NOMO-1 treated with dmso at 0.1 percent for 144 hours (cell line): ENCODE data around the gene PADI6.
"Not testable (repeated sequence)": the region's sequence is repeated elsewhere in the genome, so short reads cannot be mapped to it uniquely, and the experiment has no call there.

Experiments used
- DNase-seq: peaks from one replicate; lab custom pipeline; 2025; ENCODE audit not compliant: unreplicated experiment; lab: John Stamatoyannopoulos, UW

Gene PADI6

GRCh38 chr1:17371896-17372295 lies at the start of gene PADI6:
PADI6 (plus strand) TSS chr1:17372196; CDS start chr1:17372246, 50 bp downstream.
- DNase-seq, result no peak

- DNase-seq, result no peak
These were observed 43.1 kb upstream of the PADI6 start for GRCh38 chr1:17328855-17329254.

DNA sequence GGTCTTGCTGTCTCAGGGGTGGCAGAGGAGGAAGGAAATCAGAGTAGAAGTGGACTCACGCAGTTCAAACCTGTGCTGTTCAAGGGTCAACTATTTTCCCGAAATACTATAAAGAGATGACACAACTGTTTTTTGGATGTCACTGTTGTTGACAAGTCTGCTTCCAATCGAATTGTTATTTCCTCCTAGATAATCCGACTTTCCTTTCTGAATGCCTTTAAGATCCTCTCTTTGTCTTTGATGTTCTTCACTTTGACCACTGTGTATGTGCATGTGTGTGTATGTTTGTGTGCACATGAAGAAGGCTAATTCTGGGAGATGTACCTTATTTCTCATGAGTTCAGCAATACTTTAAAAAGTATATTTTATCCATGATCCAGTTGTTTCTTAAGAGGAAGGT lies 42.4 kb upstream of the PADI6 start:
- no peak for DNase-seq

- no peak for DNase-seq
These were observed 41.1 kb upstream of the PADI6 start for GRCh38 chr1:17330856-17331255.

GRCh38 chr1:17333081-17333480 lies 38.9 kb upstream of the PADI6 start:
- no peak for DNase-seq

GRCh38 chr1:17335821-17336710 lies 35.9 kb upstream of the PADI6 start:
- DNase-seq, result peak; percentile 52

- DNase-seq, result no peak
These were observed 33.1 kb upstream of the PADI6 start for GRCh38 chr1:17338706-17339493.

DNA sequence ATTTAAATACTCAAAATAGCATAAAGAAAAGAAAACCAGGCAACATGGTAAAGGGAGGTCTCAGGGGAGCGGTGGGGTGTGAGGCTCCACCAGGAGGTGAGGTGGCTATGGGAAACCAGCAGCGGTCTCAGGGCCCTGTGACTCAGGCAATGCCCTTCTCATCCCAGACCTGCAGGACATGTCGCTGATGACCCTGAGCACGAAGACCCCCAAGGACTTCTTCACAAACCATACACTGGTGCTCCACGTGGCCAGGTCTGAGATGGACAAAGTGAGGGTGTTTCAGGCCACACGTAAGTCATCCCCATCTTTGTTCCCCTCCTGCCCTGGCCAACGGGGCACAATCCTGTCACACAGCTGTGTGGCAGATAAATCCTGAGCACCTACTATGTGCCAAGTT lies 32.5 kb upstream of the PADI6 start:
- no peak for DNase-seq

GRCh38 chr1:17340358-17340757 lies 31.6 kb upstream of the PADI6 start:
- no peak for DNase-seq

- DNase-seq, result no peak
These were observed 30.0 kb upstream of the PADI6 start for GRCh38 chr1:17342014-17342441.

DNA sequence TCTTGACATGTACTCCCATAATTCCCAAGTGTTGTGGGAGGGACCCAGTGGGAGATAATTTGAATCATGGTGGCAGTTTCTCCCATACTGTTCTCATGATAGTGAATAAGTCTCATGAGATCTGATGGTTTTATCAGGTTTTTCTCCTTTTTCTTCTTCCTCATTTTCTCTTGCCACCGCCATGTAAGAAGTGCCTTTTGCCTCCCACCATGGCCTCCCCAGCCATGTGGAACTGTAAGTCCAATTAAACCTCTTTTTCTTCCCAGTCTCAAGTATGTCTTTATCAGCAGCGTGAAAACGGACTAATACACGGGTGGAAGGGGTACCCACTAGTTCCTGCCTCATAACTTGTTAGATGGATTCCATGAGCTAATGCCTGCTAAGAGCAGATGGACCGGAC lies 26.5 kb upstream of the PADI6 start:
- DNase-seq, result not testable (repeated sequence)

DNA sequence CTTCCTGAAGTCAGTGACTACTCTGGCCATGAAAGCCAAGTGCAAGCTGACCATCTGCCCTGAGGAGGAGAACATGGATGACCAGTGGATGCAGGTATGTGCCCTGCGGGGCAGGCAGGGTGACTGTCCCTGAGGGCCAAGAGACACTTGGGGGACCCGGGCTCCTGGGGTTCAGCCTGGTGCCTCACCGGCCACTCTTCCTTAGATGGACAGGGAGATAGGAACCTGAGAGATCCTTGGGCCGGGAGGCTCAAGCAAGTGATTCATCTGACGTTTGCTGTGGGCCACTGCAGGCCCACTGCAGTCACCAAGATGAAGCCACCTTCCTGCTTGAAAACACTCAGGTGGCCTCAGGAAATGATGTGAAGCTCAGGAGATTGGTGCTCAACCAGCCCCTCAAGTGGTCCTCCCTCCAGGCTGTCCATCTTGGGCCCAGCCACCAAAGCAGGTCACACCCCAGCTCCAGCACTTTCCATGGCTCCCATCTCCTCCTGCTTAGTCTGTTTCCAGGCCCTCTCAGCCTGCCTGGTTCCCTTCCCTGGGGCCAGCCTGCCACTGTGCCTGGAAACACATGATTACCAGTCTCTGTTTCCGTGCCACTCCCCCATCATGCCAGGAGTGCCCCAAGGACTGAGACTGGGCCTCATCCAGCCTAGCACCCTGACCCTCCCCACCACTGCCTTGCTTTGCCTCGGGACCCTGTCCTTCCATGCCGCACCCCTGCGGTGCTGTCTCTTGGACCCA lies 25.8 kb upstream of the PADI6 start:
- DNase-seq, result no peak

GRCh38 chr1:17347769-17348592 lies 24.0 kb upstream of the PADI6 start:
- DNase-seq, result no peak

DNA sequence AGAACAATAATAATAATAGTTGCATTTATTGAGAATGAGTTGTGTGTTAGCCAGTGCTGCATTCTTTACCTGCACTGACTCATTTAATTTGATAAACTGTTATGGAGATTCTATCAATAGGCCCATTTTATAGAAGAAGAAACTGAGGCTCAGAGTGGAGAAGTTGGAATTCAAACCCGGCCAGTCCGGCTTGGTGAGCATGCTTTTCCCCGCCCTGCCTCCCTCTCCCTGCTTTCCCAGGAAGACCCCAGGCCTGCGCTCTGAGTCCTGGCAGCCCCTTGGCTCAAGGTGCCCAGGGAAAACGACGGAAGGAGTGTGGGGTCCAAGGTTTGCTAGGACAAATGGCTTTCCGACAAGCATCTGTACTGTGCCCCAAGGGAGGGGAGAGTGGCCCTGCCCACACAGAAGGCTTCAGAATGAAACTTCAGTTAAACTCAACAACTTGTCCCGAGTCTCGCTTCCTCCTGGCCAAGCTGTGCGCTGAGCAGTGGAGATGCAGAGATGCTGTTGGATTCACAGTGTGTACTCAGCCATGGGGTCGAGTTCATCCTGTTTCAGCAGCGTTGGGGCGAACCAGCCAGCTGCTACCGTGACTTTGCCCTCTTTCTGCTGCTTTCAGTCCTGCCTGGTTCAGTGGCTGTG lies 23.3 kb upstream of the PADI6 start:
- DNase-seq, result no peak

DNA sequence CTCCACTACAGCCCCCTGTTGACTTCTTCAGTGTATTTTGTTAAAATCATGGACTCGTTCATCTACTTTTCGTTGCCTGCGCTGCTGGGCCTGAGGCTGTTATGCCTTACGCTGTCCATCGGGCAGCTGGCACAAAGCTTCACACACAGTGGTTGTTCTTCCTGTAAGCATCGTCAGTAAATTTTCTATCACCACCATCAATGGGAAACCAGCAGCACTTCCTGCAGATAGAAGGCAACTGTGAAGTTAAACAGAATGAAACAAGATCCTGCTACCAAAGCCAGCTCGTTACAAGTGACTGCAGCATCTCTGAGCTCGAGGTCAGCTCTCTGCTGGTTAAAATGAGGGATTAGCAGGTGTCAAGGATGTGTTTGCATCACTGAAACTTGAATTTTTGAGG lies 21.9 kb upstream of the PADI6 start:
- no peak for DNase-seq

- DNase-seq, result no peak
These were observed 21.0 kb upstream of the PADI6 start for GRCh38 chr1:17350928-17351446.

GRCh38 chr1:17351598-17352324 lies 20.2 kb upstream of the PADI6 start:
- no peak for DNase-seq

DNA sequence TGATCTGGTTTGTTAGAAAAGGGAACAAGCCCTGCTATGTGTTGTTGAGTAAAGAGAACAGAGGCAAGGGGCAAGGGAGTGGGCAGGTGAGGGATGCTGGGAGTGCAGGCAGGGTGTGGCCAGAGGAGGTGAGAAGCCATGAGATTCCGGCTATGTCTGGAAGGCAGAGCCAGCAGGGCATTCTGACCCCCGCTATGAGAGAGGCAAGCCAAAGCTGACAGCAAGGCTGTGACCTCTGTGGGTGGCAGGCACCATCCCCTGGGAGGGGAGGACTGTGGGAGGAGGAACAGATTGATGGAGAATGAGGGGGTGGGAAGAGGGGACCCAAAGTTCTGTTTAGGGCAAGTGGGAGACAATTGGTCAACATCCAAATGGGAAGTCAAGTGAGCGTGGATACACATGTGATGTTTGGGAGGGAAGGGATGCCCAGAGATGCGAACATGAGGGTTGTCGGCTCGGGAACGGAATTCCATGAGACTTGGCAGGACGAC lies 19.5 kb upstream of the PADI6 start:
- no peak for DNase-seq

- no peak for DNase-seq
These were observed 16.1 kb upstream of the PADI6 start for GRCh38 chr1:17355898-17356297.
